ENCODE results near the gene ABCB6. TPM values are rescaled to one million over a fixed set of nuclear protein-coding genes. Genes with fewer than 3 reads are reported as not detected.
A peak's percentile ranks its signal among the peaks of the same experiment; 100 is the strongest.

ABCB6 gene
- total RNA-seq, 1 donor from 2014 or later: 23.9 TPM

DNA sequence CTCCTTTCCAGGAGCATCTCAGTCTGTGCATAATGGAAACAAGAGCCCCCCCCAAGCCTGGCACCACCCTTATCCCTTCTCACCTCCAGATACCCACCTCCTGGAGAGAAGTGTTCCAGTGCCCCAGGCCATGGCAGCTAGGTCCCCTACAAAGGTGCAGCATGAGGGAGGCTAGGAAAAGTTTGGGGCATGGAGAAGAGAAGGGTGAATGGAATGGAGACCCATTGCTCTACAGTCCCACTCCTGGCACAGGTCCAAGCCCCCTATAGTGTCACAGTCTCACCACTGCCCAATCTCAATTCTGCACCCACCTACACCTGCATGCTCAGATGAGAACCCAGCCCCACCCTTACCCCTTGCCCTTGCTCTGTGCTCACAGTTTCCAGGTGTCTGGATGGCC is 49.8 kb downstream of the ABCB6 start:
- DNase-seq (ENCODE audit: low read depth): no peak

DNA sequence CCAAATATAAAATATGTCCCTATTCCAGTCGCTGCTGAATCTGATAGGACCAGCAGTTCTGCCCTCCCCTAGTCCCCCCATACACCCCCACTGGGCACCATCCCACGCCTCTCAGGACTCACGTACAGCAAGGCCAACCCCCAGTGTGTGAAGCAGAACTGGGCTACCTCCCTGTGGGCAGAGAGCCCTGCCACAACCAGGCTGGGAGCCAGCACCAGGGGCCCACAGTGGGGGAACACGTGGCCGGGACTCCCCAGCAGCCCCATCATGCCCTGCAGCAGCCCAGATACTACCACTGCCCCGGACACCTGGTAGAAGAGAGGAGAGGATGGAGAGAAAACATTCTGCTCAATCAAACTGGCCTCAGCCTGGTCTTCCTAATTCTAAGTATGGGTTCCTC is 50.2 kb downstream of the ABCB6 start:
- no peak for DNase-seq (ENCODE audit: low read depth)

DNA sequence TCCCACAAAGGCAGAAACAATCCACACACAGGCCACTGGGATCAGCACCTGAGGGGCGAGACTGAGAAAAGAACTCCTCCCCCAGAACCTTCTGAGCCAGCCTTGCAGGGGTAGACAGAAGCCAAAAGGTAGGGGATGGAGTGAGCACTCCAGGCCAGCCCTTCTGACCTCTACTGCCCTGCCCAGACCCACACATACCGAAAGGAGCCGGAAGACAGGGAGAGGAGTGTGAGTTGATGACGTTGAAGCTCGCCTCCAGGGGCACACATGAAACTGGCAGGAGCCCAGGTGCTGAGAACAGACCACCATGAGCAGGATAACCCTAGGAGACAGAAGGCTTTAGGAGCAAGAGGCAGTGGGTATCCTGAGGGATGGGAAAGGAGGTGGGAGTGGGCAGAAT is 50.8 kb downstream of the ABCB6 start:
- DNase-seq (ENCODE audit: low read depth): no peak

DNA sequence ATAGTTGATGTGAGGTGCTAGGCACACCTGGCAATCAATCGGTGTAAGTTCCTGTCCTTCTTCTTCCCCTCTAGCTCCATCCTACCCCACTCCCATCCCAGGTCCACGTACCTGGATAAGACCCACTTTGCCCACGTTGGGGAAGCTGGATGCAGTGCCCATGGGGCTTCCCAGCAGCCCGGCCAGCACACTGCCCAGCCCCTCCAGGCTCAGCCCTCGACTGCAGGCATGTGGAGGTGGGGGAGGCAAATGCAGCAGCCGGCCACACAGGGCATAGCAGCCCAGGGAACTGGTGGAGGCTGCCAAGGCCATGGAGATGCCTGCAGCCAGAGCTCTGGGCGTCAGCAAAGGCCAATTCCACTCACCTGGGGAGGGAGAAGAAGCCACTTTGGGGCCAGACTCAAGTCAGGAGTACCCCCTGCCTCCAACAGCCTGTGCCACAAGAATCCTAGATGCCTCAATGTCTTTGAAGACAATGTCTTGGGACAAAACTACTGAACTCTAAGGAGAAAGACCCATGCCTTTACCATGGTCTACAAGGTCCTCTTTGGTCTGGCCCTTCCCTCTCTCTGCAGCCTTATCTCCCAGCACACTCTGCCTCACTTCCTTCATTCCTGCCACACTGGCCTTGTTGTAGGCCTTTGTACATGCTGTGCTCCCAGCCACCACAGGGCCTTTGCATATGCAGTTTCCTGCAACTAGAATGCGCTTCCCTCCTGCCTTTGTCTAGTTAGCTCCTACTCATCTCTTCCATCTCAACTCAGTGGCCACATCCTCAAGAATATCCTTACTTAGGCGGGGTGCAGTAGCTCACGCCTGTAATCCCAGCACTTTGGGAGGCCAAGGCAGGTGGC is 53.5 kb downstream of the ABCB6 start:
- no peak for DNase-seq (ENCODE audit: low read depth)

DNA sequence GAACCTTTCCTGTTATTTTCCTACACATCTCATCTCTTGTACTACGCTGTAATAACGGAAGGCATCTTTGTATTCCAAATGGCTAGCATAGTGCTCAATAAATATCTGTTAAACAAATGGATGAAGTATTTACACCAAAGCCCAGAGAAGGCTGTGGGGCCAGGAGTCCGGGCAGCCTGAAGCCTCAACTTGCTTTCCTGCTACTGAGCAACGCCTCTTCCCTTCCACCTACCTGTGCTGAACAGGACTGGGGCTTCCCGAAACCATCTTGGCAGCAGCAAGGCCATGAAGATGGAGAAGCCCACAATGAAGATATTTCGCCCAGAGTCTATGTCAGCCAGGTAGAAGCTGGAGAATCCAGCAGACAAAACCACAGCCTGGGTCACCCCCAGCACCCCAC is 55.6 kb downstream of the ABCB6 start:
- DNase-seq (ENCODE audit: low read depth): no peak

DNA sequence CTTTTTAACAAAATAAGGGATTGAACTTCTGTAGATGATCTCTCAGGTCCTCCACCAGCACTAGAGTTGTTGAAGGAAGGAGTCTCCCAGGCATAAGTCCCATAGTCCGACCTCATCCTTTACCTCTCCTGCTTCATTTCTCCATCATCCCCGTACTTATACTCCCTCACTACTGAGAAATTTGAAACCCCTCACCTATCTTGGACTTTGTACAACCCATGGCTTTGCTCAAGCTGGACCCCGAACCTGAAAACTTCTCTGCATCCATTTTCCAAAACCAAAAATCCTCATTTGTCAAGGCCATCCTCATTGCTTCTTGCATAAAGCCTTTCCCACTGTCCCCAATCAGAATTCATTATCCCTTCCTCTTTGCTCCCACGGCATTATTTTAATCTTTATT is 57.7 kb downstream of the ABCB6 start:
- DNase-seq (ENCODE audit: low read depth): no peak

DNA sequence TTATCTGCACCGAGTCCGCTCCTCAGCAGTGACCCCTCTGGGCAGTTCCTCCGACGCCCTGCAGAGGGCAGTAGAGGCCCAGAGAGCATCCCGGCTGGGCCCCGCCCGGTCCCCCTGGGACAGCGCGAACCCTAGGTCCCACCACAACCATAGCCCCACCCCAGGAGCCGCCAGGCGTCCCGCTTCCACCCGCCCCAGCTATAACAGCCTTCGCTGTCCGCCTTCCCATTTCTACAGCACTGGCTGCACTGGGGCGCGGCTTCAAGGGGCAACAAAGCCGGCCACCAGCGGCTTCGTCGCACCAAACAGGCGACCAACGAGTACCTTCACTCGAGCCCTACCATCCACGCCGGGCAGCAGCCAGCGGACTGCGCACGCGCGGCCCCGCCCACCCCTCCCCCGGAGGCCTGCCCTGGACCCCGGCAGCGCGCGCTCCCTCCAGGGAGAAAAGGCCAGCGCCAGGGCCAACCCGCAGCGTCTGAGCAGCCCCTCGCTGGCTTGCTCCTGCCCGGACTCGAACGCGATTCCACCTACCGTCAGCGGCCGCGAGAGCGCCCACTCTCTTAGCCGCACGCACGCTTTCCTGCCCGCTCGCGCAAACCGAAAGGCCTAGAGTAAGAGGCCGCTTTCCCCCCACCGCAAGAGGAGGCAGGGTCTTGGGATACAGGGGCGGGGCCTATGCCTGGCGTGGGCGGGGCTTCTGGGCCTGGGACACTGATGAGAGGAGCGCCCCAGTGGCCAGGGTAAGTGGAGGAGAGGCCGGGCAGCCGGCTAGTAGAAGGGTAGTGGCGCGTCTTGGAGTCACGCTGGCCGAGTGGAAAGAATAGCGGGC is 58.4 kb downstream of the ABCB6 start, which contains the start of gene NHEJ1:
Gene NHEJ1 (minus strand): TSS at position 630 of the 832 bp plus-strand sequence. CDS start 2,453 bp downstream, outside the sequence.
- peak; percentile 78 for DNase-seq (ENCODE audit: low read depth)

Other genes starting within 250 kb of the ABCB6 start
- gene FEV, start 233.8 kb downstream of the ABCB6 start, total RNA-seq: not detected in 2 replicates
- gene CRYBA2, start 225.5 kb downstream of the ABCB6 start, total RNA-seq: not detected in 2 replicates
- 0.65 TPM in 1 of 2 replicates, not detected in the other for gene CFAP65, start 177.4 kb downstream of the ABCB6 start, total RNA-seq
- gene IHH, start 158.0 kb downstream of the ABCB6 start, total RNA-seq: 0.25 TPM in 1 of 2 replicates, not detected in the other
- 18.4 and 24.6 TPM in 2 replicates for gene NHEJ1, start 58.1 kb downstream of the ABCB6 start, total RNA-seq
- 1.0 and 1.6 TPM in 2 replicates for gene SLC23A3, start 48.9 kb downstream of the ABCB6 start, total RNA-seq
- 39.1 and 46.3 TPM in 2 replicates for gene CNPPD1, start 42.0 kb downstream of the ABCB6 start, total RNA-seq
- 65.6 and 73.5 TPM in 2 replicates for gene RETREG2, start 40.7 kb downstream of the ABCB6 start, total RNA-seq
- gene ZFAND2B, start 12.2 kb downstream of the ABCB6 start, total RNA-seq: 18.4 and 30.9 TPM in 2 replicates
- 21.2 and 78.7 TPM in 2 replicates for gene ATG9A, start 10.7 kb upstream of the ABCB6 start, total RNA-seq
- gene ANKZF1, start 10.8 kb upstream of the ABCB6 start, total RNA-seq: 35.8 and 53.4 TPM in 2 replicates
- 9.8 and 12.9 TPM in 2 replicates for gene GLB1L, start 26.5 kb upstream of the ABCB6 start, total RNA-seq
- gene STK16, start 26.5 kb upstream of the ABCB6 start, total RNA-seq: 30.7 and 52.7 TPM in 2 replicates
- gene TUBA4B, start 34.3 kb upstream of the ABCB6 start, total RNA-seq: 0.25 TPM in 1 of 2 replicates, not detected in the other
- 70.9 and 239 TPM in 2 replicates for gene TUBA4A, start 35.0 kb upstream of the ABCB6 start, total RNA-seq
- gene DNAJB2, start 60.4 kb upstream of the ABCB6 start, total RNA-seq: 83.7 and 90.7 TPM in 2 replicates
- gene PTPRN, start 90.4 kb upstream of the ABCB6 start, total RNA-seq: 0.35 and 0.52 TPM in 2 replicates
- gene RESP18, start 113.8 kb upstream of the ABCB6 start, total RNA-seq: not detected in 2 replicates
- 53.1 and 61.0 TPM in 2 replicates for gene DNPEP, start 169.0 kb upstream of the ABCB6 start, total RNA-seq
- gene DES, start 199.4 kb upstream of the ABCB6 start, total RNA-seq: 0.30 and 0.69 TPM in 2 replicates
- gene SPEG, start 215.9 kb upstream of the ABCB6 start, total RNA-seq: 2.3 and 10.8 TPM in 2 replicates